Neural cell (in vitro differentiated cells): ENCODE data around the gene TBC1D8. TPM values are rescaled to one million over a fixed set of nuclear protein-coding genes. Genes with fewer than 3 reads are reported as not detected.

Experiments used
- H2AFZ ChIP-seq: fragments of 200-600, 300-800 bp; sonication (generic), shearing (Covaris generic); 2 replicates; pipeline ENCODE4 v1.6.0; 2014; ENCODE audit warnings: low read depth, mild to moderate bottlenecking, antibody characterized with exemption, low read length, moderate library complexity
- H3F3A ChIP-seq: fragments of 200-600 bp; shearing (Covaris generic); 2 replicates; pipeline ENCODE4 v1.6.1; 2016; ENCODE audit warnings: mild to moderate bottlenecking, moderate library complexity, mixed read lengths, antibody characterized with exemption, low read length; ENCODE audit not compliant: insufficient read depth, poor library complexity, severe bottlenecking
- H3K27ac ChIP-seq: fragments of 200-600, 300-800 bp; sonication (generic), shearing (Covaris generic); 2 replicates; pipeline ENCODE4 v1.5.1; 2014; ENCODE audit warnings: mild to moderate bottlenecking, low read length, moderate library complexity
- H3K27me3 ChIP-seq: fragments of 300-800, 200-600 bp; sonication (generic), shearing (Covaris generic); 2 replicates; pipeline ENCODE4 v1.6.0; 2014; ENCODE audit warnings: mild to moderate bottlenecking, low read depth, low read length, moderate library complexity; ENCODE audit not compliant: insufficient read depth
- H3K36me3 ChIP-seq: fragments of 300-800, 200-600 bp; sonication (generic), shearing (Covaris generic); 2 replicates; pipeline ENCODE4 v1.5.1; 2014; ENCODE audit warnings: mild to moderate bottlenecking, antibody characterized with exemption, low read length, moderate library complexity; ENCODE audit not compliant: insufficient read depth
- H3K4me2 ChIP-seq: fragments of 300-800, 200-600 bp; sonication (generic), shearing (Covaris generic); 2 replicates; pipeline ENCODE4 v1.6.0; 2014; ENCODE audit warnings: mild to moderate bottlenecking, low read length
- H3K4me3 ChIP-seq: fragments of 300-800, 200-600 bp; sonication (generic), shearing (Covaris generic); 2 replicates; pipeline ENCODE4 v1.5.1; 2014; ENCODE audit warnings: mild to moderate bottlenecking, low read length, moderate library complexity
- H3K79me2 ChIP-seq: fragments of 200-600 bp; shearing (Covaris generic); replicated peaks from 2 replicates; pipeline ENCODE4 v1.6.0; 2014; ENCODE audit warnings: mild to moderate bottlenecking, low read length, moderate library complexity; ENCODE audit not compliant: insufficient read depth
- H3K9ac ChIP-seq: fragments of 300-800, 200-600 bp; sonication (generic), shearing (Covaris generic); 2 replicates; pipeline ENCODE4 v1.6.1; 2016; ENCODE audit warnings: mild to moderate bottlenecking, low read length, mixed read lengths
- H3K9me2 ChIP-seq: fragments of 200-600 bp; shearing (Covaris generic); 2 replicates; pipeline ENCODE4 v1.6.1; 2016; ENCODE audit warnings: mild to moderate bottlenecking, low read length, mixed read lengths; ENCODE audit not compliant: insufficient read depth
- H3K9me3 ChIP-seq: fragments of 200-600, 300-800 bp; sonication (generic), shearing (Covaris generic); 2 replicates; pipeline ENCODE4 v1.6.1; 2016; ENCODE audit warnings: mild to moderate bottlenecking, mixed run types, low read length, moderate library complexity, mixed read lengths
- H4K20me1 ChIP-seq: fragments of 200-600 bp; shearing (Covaris generic); 2 replicates; pipeline ENCODE4 v1.6.1; 2016; ENCODE audit warnings: mild to moderate bottlenecking, mixed run types; ENCODE audit not compliant: insufficient read depth
- CTCF ChIP-seq: fragments of 450-650 bp; IDR thresholded peaks from 2 replicates; pipeline ENCODE4 v1.5.1; 2014; ENCODE audit warnings: antibody characterized with exemption, mild to moderate bottlenecking, moderate library complexity; ENCODE audit not compliant: poor library complexity, severe bottlenecking
- EP300 ChIP-seq: fragments of 450-650 bp; conservative IDR thresholded peaks from 2 replicates; pipeline ENCODE4 v1.6.1; 2014; ENCODE audit warnings: antibody characterized with exemption, mild to moderate bottlenecking, moderate library complexity; ENCODE audit not compliant: poor library complexity, severe bottlenecking
- EZH2 ChIP-seq: fragments of 200-600, 300-800 bp; shearing (Covaris generic), sonication (generic); IDR thresholded peaks from 2 replicates; pipeline ENCODE4 v1.6.1; 2014; ENCODE audit warnings: antibody characterized with exemption, low read length, borderline replicate concordance, mild to moderate bottlenecking; ENCODE audit not compliant: insufficient read depth, poor library complexity, severe bottlenecking
- MXI1 ChIP-seq: fragments of 450-650 bp; conservative IDR thresholded peaks from 2 replicates; pipeline ENCODE4 v1.6.1; 2014; ENCODE audit warnings: antibody characterized with exemption, mild to moderate bottlenecking; ENCODE audit not compliant: poor library complexity, severe bottlenecking
- POLR2AphosphoS5 ChIP-seq: IDR thresholded peaks from 2 replicates; pipeline ENCODE4 v1.6.1; 2012
- RAD21 ChIP-seq: fragments of 450-650 bp; conservative IDR thresholded peaks from 2 replicates; pipeline ENCODE4 v1.6.1; 2014; ENCODE audit warnings: antibody characterized with exemption, mild to moderate bottlenecking, moderate library complexity
- REST ChIP-seq: IDR thresholded peaks from 2 replicates; pipeline ENCODE4 v1.6.1; 2012; ENCODE audit warnings: borderline replicate concordance
- SMC3 ChIP-seq: fragments of 450-650 bp; conservative IDR thresholded peaks from 2 replicates; pipeline ENCODE4 v1.6.1; 2014; ENCODE audit warnings: antibody characterized with exemption, mild to moderate bottlenecking, moderate library complexity; ENCODE audit not compliant: poor library complexity
- TAF1 ChIP-seq: IDR thresholded peaks from 2 replicates; pipeline ENCODE4 v1.6.1; 2012; ENCODE audit warnings: low read depth
- polyA plus RNA-seq: library from polyadenylated mRNA; depleted of rRNA; stranded (reverse); fragments of >200 nt; gene quantifications from 2 replicates; pipeline ENCODE4 v1.2.3, GENCODE V29; 2014

The TBC1D8 gene
- polyA plus RNA-seq, 1 donor from 2014 or later = 5.3 TPM

- H3K4me2 ChIP-seq = no peak overlapping the region
- H3K36me3 ChIP-seq = no peaks in the 10 kb centered on the region
- H3F3A ChIP-seq = no peaks in the 10 kb centered on the region
- H3K9me3 ChIP-seq = no peaks in the 10 kb centered on the region
- no peaks in the 10 kb centered on the region for H3K27me3 ChIP-seq
- no peak overlapping the region for H3K9ac ChIP-seq
- no peaks in the 10 kb centered on the region for H3K9me2 ChIP-seq
- no peak overlapping the region for H3K4me3 ChIP-seq
- no peaks in the 10 kb centered on the region for H3K79me2 ChIP-seq
- no peaks in the 10 kb centered on the region for H4K20me1 ChIP-seq
- no peak overlapping the region for H2AFZ ChIP-seq
- TF ChIP-seq REST (no peak), SMC3 (no peak), POLR2AphosphoS5 (no peak), TAF1 (no peak), RAD21 (no peak), EP300 (no peak), MXI1 (no peak), EZH2 (no peak)
- no peak overlapping the region for H3K27ac ChIP-seq
Measured at GRCh38 chr2:101135412-101136296, 15.5 kb downstream of the TBC1D8 start.

GRCh38 chr2:101133492-101134100 is 17.6 kb downstream of the TBC1D8 start:
- Histone ChIP-seq H3K9me2 (no peaks in the 10 kb centered on the region), H3K9ac (no peak overlapping the region), H4K20me1 (no peaks in the 10 kb centered on the region), H3K27ac (no peak overlapping the region), H3K4me2 (no peak overlapping the region), H3K27me3 (no peaks in the 10 kb centered on the region), H3K9me3 (no peaks in the 10 kb centered on the region), H3K79me2 (no peaks in the 10 kb centered on the region), H3K4me3 (no peak overlapping the region), H3F3A (no peaks in the 10 kb centered on the region), H2AFZ (no peak overlapping the region), H3K36me3 (no peaks in the 10 kb centered on the region)
- TF ChIP-seq EZH2 (no peak), SMC3 (no peak), EP300 (no peak), MXI1 (no peak), RAD21 (no peak), POLR2AphosphoS5 (no peak), REST (no peak), TAF1 (no peak), CTCF (no peak)
